ENCODE results near the gene FBN1.

FBN1 gene

DNA sequence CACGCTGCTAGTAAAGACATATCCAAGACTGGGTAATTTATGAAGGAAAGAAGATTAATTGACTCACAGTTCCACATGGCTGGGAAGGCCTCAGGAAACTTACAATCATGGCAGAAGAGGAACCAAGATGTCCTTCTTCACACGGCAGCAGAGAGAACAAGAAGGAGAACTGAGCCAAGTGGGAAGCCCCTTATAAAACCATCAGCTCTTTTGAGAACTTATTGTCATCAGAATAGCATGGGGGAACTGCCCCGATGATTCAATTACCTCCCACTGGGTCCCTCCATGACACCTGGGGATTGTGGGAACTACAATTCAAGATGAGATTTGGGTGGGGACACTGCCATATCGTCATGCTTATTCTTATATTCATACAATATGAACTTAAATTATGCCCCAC, 265.3 kb downstream of the FBN1 start:
- no peak for DNase-seq
- Mint-ChIP-seq H3K36me3 (ENCODE audit: low read depth) (peaks cover 6% of the 10 kb centered on the region), H3K4me3 (no peak overlapping the region), H3K9me3 (peaks cover 32% of the 10 kb centered on the region), H3K27me3 (ENCODE audit: low read depth, poor library complexity) (peaks cover 4% of the 10 kb centered on the region), H3K4me1 (peaks cover 4% of the 10 kb centered on the region), H3K27ac (no peak overlapping the region)
- TF ChIP-seq, protein P1, sequence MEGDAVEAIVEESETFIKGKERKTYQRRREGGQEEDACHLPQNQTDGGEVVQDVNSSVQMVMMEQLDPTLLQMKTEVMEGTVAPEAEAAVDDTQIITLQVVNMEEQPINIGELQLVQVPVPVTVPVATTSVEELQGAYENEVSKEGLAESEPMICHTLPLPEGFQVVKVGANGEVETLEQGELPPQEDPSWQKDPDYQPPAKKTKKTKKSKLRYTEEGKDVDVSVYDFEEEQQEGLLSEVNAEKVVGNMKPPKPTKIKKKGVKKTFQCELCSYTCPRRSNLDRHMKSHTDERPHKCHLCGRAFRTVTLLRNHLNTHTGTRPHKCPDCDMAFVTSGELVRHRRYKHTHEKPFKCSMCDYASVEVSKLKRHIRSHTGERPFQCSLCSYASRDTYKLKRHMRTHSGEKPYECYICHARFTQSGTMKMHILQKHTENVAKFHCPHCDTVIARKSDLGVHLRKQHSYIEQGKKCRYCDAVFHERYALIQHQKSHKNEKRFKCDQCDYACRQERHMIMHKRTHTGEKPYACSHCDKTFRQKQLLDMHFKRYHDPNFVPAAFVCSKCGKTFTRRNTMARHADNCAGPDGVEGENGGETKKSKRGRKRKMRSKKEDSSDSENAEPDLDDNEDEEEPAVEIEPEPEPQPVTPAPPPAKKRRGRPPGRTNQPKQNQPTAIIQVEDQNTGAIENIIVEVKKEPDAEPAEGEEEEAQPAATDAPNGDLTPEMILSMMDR (IDR thresholded peaks at IDR 0.05) = no peak

DNA sequence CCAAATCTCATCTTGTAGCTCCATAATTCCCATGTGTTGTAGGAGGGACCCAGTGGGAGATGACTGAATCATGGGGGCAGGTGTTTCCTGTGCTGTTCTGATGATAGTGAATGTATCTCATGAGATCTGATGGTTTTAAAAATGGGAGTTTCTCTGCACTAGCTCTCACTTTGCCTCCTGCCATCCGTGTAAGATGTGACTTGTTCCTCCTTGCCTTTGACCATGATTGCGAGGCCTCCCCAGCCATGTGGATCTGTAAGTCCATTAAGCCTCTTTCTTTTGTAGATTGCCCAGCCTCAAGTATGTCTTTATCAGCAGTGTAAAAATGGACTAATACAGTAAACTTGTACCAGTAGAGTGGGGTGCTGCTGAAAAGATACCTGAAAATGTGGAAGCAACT, 269.7 kb downstream of the FBN1 start:
- peaks cover 19% of the 10 kb centered on the region for H3K27me3 Mint-ChIP-seq (ENCODE audit: low read depth, poor library complexity)
- TF ChIP-seq, protein P1 (IDR thresholded peaks at IDR 0.05) = no peak
- no peaks in the 10 kb centered on the region for H3K4me1 Mint-ChIP-seq
- H3K27ac Mint-ChIP-seq = peak overlapping the region; percentile 67
- no peak for DNase-seq
- peaks cover 6% of the 10 kb centered on the region for H3K36me3 Mint-ChIP-seq (ENCODE audit: low read depth)
- peaks cover 33% of the 10 kb centered on the region for H3K9me3 Mint-ChIP-seq
- H3K4me3 Mint-ChIP-seq = no peak overlapping the region

DNA sequence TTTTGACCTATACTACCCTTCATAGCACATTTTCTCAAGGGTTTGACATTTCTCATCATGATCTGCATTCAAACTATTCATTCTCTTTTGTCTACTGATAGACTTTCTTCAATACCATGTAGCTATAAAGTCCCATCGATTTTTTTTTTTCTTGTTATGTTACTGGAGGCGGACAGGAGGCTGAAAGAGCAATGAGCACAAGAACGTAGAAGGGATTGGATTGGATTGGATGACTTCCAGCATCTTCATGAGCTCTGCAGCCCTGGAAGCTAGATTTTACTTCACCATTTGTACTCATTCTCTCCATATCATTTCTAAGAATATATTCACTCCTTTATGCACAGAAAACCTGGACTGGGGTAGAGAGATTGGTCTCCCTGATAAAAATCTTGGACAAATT, 271.0 kb downstream of the FBN1 start:
- no peak overlapping the region for H3K27ac Mint-ChIP-seq
- H3K4me3 Mint-ChIP-seq = no peak overlapping the region
- peaks cover 33% of the 10 kb centered on the region for H3K9me3 Mint-ChIP-seq
- no peak for DNase-seq
- peaks cover 19% of the 10 kb centered on the region for H3K27me3 Mint-ChIP-seq (ENCODE audit: low read depth, poor library complexity)
- TF ChIP-seq, protein P1 (IDR thresholded peaks at IDR 0.05) = no peak
- H3K36me3 Mint-ChIP-seq (ENCODE audit: low read depth) = peaks cover 6% of the 10 kb centered on the region
- H3K4me1 Mint-ChIP-seq = no peaks in the 10 kb centered on the region

DNA sequence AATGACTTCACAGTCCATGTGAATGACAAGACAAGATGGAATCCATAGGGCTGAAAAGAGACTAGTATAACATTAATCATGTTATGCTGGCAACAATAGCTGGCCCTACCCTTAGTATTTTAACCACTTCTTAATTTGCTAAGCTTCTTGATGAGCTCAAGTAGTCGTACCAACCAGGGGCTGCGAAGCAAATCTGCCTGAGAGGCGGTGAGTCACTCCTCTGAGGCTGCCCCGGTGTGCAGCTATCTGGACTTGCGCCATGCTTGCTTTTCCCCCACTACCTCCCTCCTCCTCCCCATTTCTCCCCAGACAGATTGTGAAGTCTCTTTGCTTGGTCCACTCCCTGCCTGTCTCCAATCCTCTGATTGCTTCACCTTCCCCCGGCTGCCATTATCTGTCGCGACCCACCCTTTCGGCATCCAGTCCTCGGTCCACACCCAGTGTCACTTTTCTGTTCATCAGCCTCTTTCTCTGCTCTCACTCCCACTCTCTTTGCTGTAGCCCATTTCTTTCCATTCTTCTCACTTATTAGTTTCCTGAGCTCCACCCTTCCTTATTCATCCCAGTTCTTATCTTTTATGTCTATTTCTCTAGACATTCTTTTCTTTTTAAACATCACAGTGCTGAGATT, 271.6 kb downstream of the FBN1 start:
- no peak for DNase-seq
- Mint-ChIP-seq H3K4me3 (no peak overlapping the region), H3K27me3 (ENCODE audit: low read depth, poor library complexity) (peaks cover 19% of the 10 kb centered on the region), H3K4me1 (no peaks in the 10 kb centered on the region), H3K36me3 (ENCODE audit: low read depth) (peaks cover 6% of the 10 kb centered on the region), H3K9me3 (peaks cover 33% of the 10 kb centered on the region), H3K27ac (peak overlapping the region; percentile 7)
- TF ChIP-seq, protein P1 (IDR thresholded peaks at IDR 0.05) = no peak

DNA sequence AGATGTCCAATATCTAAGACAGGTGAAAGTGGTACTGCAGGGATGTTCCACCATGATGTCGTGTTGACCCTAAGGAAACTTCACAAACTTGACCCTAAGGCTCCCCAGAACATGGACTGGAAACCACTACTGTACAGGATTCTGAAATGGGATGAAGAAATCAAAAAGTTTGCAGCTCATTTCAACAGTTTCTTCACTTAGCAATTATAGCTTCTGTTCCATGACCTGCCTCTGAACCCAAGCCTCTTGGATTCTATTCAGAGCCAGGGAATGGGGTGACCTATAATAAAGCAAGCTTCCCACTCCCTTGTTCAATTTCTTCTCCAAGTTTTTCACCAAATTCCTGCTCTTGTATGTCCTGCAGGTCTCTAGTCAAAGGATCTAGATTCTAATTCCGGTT, 273.5 kb downstream of the FBN1 start:
- TF ChIP-seq, protein P1 (IDR thresholded peaks at IDR 0.05) = no peak
- H3K27ac Mint-ChIP-seq = no peak overlapping the region
- peaks cover 17% of the 10 kb centered on the region for H3K9me3 Mint-ChIP-seq
- no peak for DNase-seq
- H3K4me3 Mint-ChIP-seq = no peak overlapping the region
- peaks cover 19% of the 10 kb centered on the region for H3K27me3 Mint-ChIP-seq (ENCODE audit: low read depth, poor library complexity)
- no peaks in the 10 kb centered on the region for H3K4me1 Mint-ChIP-seq
- H3K36me3 Mint-ChIP-seq (ENCODE audit: low read depth) = no peaks in the 10 kb centered on the region

DNA sequence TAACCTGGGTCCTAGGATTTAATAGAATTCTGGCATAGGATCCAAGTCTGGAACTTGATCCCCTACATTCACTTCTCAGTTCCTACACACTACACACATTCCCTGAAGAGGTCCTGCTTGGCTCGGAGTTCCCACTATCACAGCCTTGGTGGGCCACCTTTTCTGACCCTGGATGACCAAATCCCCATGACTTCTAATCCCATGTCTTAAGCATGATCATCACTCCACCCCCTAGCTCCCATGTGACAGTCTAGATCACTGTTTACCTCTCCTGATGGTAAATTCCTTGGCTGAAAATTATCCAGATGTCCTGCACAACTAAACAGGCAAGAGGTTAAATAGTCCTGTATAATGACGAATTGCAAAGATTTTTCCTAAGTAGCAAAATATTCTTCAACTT, 274.0 kb downstream of the FBN1 start:
- Mint-ChIP-seq H3K4me1 (no peaks in the 10 kb centered on the region), H3K27me3 (ENCODE audit: low read depth, poor library complexity) (peaks cover 19% of the 10 kb centered on the region), H3K27ac (no peak overlapping the region), H3K9me3 (peaks cover 13% of the 10 kb centered on the region), H3K4me3 (no peak overlapping the region), H3K36me3 (ENCODE audit: low read depth) (no peaks in the 10 kb centered on the region)
- TF ChIP-seq, protein P1 (IDR thresholded peaks at IDR 0.05) = no peak
- DNase-seq = no peak
